ENCODE data around the gene SVEP1. TPM values are rescaled to one million over a fixed set of nuclear protein-coding genes. Genes with fewer than 3 reads are reported as not detected.

Gene SVEP1
- total and polyA plus RNA-seq, 2 donors (not counting 1 experiment from before 2014, with no cell fraction given): not detected

- no peak overlapping the region for H3K9ac ChIP-seq (ENCODE audit: low read length)
- no peaks in the 10 kb centered on the region for H4K20me1 ChIP-seq (ENCODE audit: control insufficient read depth, insufficient read depth, low read length, poor library complexity, severe bottlenecking)
- DNase-seq: no peak
- H3K79me2 ChIP-seq (ENCODE audit: control insufficient read depth, insufficient read depth, low read length): no peaks in the 10 kb centered on the region
- CTCF ChIA-PET: no interaction called here
- H2AFZ ChIP-seq (ENCODE audit: insufficient read depth, low read depth, low read length, poor library complexity, severe bottlenecking): no peak overlapping the region
- H3K4me2 ChIP-seq (replicated peaks; ENCODE audit: low read depth, low read length, poor library complexity, severe bottlenecking): no peak overlapping the region
- Mint-ChIP-seq H3K27me3 (no peaks in the 10 kb centered on the region), H3K4me3 (no peak overlapping the region), H3K27ac (no peak overlapping the region), H3K9me3 (ENCODE audit: insufficient read depth) (no peaks in the 10 kb centered on the region), H3K4me1 (no peaks in the 10 kb centered on the region)
- no peak for ATAC-seq (ENCODE audit: low read depth)
- H3K27ac ChIP-seq (ENCODE audit: low read length in 2 of 2): no peak overlapping the region
- WGBS (ENCODE audit: insufficient coverage): 83% methylated on average over 1 of the region's 2 CpGs
- no peak for TF ChIP-seq EZH2 (IDR thresholded peaks at IDR 0.05; ENCODE audit: borderline replicate concordance, insufficient read depth, low read depth, low read length, poor library complexity, severe bottlenecking)
- TF ChIP-seq CTCF (IDR thresholded peaks at IDR 0.05): no peak
- POLR2A ChIA-PET: no interaction called here
- H3K36me3 ChIP-seq (replicated peaks in 1 of 2; ENCODE audit: control extremely low read depth in 1 of 2, control insufficient read depth in 1 of 2, extremely low read depth in 1 of 2, insufficient read depth in 2 of 2, low read length in 1 of 2): no peaks in the 10 kb centered on the region
- intact Hi-C loops (cut with micrococcal nuclease): no loop called here
- no peak overlapping the region for H3K4me3 ChIP-seq (ENCODE audit: control extremely low read depth in 1 of 5, extremely low read depth in 1 of 5, insufficient read depth in 1 of 5, low read depth in 2 of 5, low read length in 4 of 5)
- H3K27me3 ChIP-seq (replicated peaks in 1 of 4; ENCODE audit: control extremely low read depth in 1 of 4, control insufficient read depth in 3 of 4, insufficient read depth in 4 of 4, low read length in 3 of 4): no peaks in the 10 kb centered on the region
- H3K9me3 ChIP-seq (ENCODE audit: control extremely low read depth in 1 of 3, control insufficient read depth in 2 of 3, insufficient read depth in 1 of 3, low read length in 2 of 3): no peaks in the 10 kb centered on the region
- no peaks in the 10 kb centered on the region for H3K4me1 ChIP-seq (ENCODE audit: control insufficient read depth in 2 of 2, insufficient read depth in 2 of 2, low read length in 2 of 2)
Observed at GRCh38 chr9:110357505-110357904, 222.0 kb downstream of the SVEP1 start.

GRCh38 chr9:110356639-110357395, 222.7 kb downstream of the SVEP1 start:
- ATAC-seq (ENCODE audit: low read depth) (no peak), DNase-seq (no peak)
- Mint-ChIP-seq H3K27ac (no peak overlapping the region), H3K27me3 (no peaks in the 10 kb centered on the region), H3K9me3 (ENCODE audit: insufficient read depth) (no peaks in the 10 kb centered on the region), H3K4me1 (no peaks in the 10 kb centered on the region), H3K4me3 (no peak overlapping the region)
- intact Hi-C loops (cut with micrococcal nuclease): no loop called here
- Histone ChIP-seq H3K4me3 (ENCODE audit: control extremely low read depth in 1 of 5, extremely low read depth in 1 of 5, insufficient read depth in 1 of 5, low read depth in 2 of 5, low read length in 4 of 5) (no peak overlapping the region), H3K27me3 (replicated peaks in 1 of 4; ENCODE audit: control extremely low read depth in 1 of 4, control insufficient read depth in 3 of 4, insufficient read depth in 4 of 4, low read length in 3 of 4) (no peaks in the 10 kb centered on the region), H3K9me3 (ENCODE audit: control extremely low read depth in 1 of 3, control insufficient read depth in 2 of 3, insufficient read depth in 1 of 3, low read length in 2 of 3) (no peaks in the 10 kb centered on the region), H3K4me2 (replicated peaks; ENCODE audit: low read depth, low read length, poor library complexity, severe bottlenecking) (no peak overlapping the region), H3K9ac (ENCODE audit: low read length) (no peak overlapping the region), H3K4me1 (ENCODE audit: control insufficient read depth in 2 of 2, insufficient read depth in 2 of 2, low read length in 2 of 2) (no peaks in the 10 kb centered on the region), H3K27ac (ENCODE audit: low read length in 2 of 2) (no peak overlapping the region), H2AFZ (ENCODE audit: insufficient read depth, low read depth, low read length, poor library complexity, severe bottlenecking) (no peak overlapping the region), H4K20me1 (ENCODE audit: control insufficient read depth, insufficient read depth, low read length, poor library complexity, severe bottlenecking) (no peaks in the 10 kb centered on the region), H3K36me3 (replicated peaks in 1 of 2; ENCODE audit: control extremely low read depth in 1 of 2, control insufficient read depth in 1 of 2, extremely low read depth in 1 of 2, insufficient read depth in 2 of 2, low read length in 1 of 2) (no peaks in the 10 kb centered on the region), H3K79me2 (ENCODE audit: control insufficient read depth, insufficient read depth, low read length) (no peaks in the 10 kb centered on the region)
- ChIA-PET POLR2A (no interaction called here), CTCF (no interaction called here)
- no CpG with 5 or more reads among the region's 4 CpGs for WGBS (ENCODE audit: insufficient coverage)
- TF ChIP-seq EZH2 (IDR thresholded peaks at IDR 0.05; ENCODE audit: borderline replicate concordance, insufficient read depth, low read depth, low read length, poor library complexity, severe bottlenecking) (no peak), CTCF (IDR thresholded peaks at IDR 0.05) (no peak)

All from B cell (primary cell).